Activated naive CD4-positive, alpha-beta T cell treated with anti-CD3 and anti-CD28 coated beads, Interleukin-2, amount 50 U/mL, for 24 hours (primary cell): Measurements from ENCODE around the gene CTNNA3.

Experiments used
- H3K27ac Mint-ChIP-seq: one replicate; pipeline ENCODE4 v1.8.0; 2021; ENCODE audit warnings: mild to moderate bottlenecking, mixed read lengths
- H3K27me3 Mint-ChIP-seq: one replicate; pipeline ENCODE4 v1.8.0; 2021; ENCODE audit warnings: mixed read lengths
- H3K36me3 Mint-ChIP-seq: one replicate; pipeline ENCODE4 v1.8.0; 2021; ENCODE audit warnings: mixed read lengths
- H3K4me1 Mint-ChIP-seq: one replicate; pipeline ENCODE4 v1.8.0; 2021; ENCODE audit warnings: mixed read lengths
- H3K4me3 Mint-ChIP-seq: one replicate; pipeline ENCODE4 v1.8.0; 2021; ENCODE audit warnings: mild to moderate bottlenecking, mixed read lengths
- H3K9me3 Mint-ChIP-seq: one replicate; pipeline ENCODE4 v1.8.0; 2021; ENCODE audit warnings: mixed read lengths

CTNNA3 gene

GRCh38 chr10:66772548-66773471 lies 923.2 kb downstream of the CTNNA3 start:
- H3K27ac Mint-ChIP-seq, result no peak overlapping the region
- H3K9me3 Mint-ChIP-seq, result no peaks in the 10 kb centered on the region
- H3K27me3 Mint-ChIP-seq, result peaks cover 1% of the 10 kb centered on the region
- no peaks in the 10 kb centered on the region for H3K36me3 Mint-ChIP-seq
- H3K4me3 Mint-ChIP-seq, result no peak overlapping the region
- no peaks in the 10 kb centered on the region for H3K4me1 Mint-ChIP-seq

GRCh38 chr10:66767707-66768106 lies 928.3 kb downstream of the CTNNA3 start:
- Mint-ChIP-seq H3K36me3 (no peaks in the 10 kb centered on the region), H3K27me3 (no peaks in the 10 kb centered on the region), H3K4me1 (no peaks in the 10 kb centered on the region), H3K9me3 (no peaks in the 10 kb centered on the region), H3K4me3 (no peak overlapping the region), H3K27ac (no peak overlapping the region)

GRCh38 chr10:66762218-66762729 lies 933.7 kb downstream of the CTNNA3 start:
- H3K9me3 Mint-ChIP-seq, result no peaks in the 10 kb centered on the region
- H3K4me1 Mint-ChIP-seq, result no peaks in the 10 kb centered on the region
- H3K27me3 Mint-ChIP-seq, result no peaks in the 10 kb centered on the region
- no peak overlapping the region for H3K27ac Mint-ChIP-seq
- H3K36me3 Mint-ChIP-seq, result no peaks in the 10 kb centered on the region
- H3K4me3 Mint-ChIP-seq, result no peak overlapping the region

GRCh38 chr10:66760941-66761340 lies 935.1 kb downstream of the CTNNA3 start:
- Mint-ChIP-seq H3K4me1 (no peaks in the 10 kb centered on the region), H3K36me3 (no peaks in the 10 kb centered on the region), H3K27ac (no peak overlapping the region), H3K9me3 (no peaks in the 10 kb centered on the region), H3K27me3 (no peaks in the 10 kb centered on the region), H3K4me3 (no peak overlapping the region)

- no peak overlapping the region for H3K27ac Mint-ChIP-seq
- H3K36me3 Mint-ChIP-seq, result no peaks in the 10 kb centered on the region
- H3K27me3 Mint-ChIP-seq, result no peaks in the 10 kb centered on the region
- no peaks in the 10 kb centered on the region for H3K4me1 Mint-ChIP-seq
- no peak overlapping the region for H3K4me3 Mint-ChIP-seq
- no peaks in the 10 kb centered on the region for H3K9me3 Mint-ChIP-seq
Measured at GRCh38 chr10:66755474-66755873, 940.5 kb downstream of the CTNNA3 start.

- Mint-ChIP-seq H3K9me3 (no peaks in the 10 kb centered on the region), H3K4me1 (no peaks in the 10 kb centered on the region), H3K27ac (no peak overlapping the region), H3K36me3 (no peaks in the 10 kb centered on the region), H3K4me3 (no peak overlapping the region), H3K27me3 (no peaks in the 10 kb centered on the region)
Measured at GRCh38 chr10:66752714-66753113, 943.3 kb downstream of the CTNNA3 start.

GRCh38 chr10:66748217-66748616 lies 947.8 kb downstream of the CTNNA3 start:
- Mint-ChIP-seq H3K4me3 (no peak overlapping the region), H3K4me1 (no peaks in the 10 kb centered on the region), H3K27ac (no peak overlapping the region), H3K9me3 (no peaks in the 10 kb centered on the region), H3K27me3 (no peaks in the 10 kb centered on the region), H3K36me3 (no peaks in the 10 kb centered on the region)

GRCh38 chr10:66747451-66747850 lies 948.5 kb downstream of the CTNNA3 start:
- H3K4me3 Mint-ChIP-seq, result no peak overlapping the region
- peaks cover 4% of the 10 kb centered on the region for H3K9me3 Mint-ChIP-seq
- no peaks in the 10 kb centered on the region for H3K27me3 Mint-ChIP-seq
- no peaks in the 10 kb centered on the region for H3K36me3 Mint-ChIP-seq
- H3K4me1 Mint-ChIP-seq, result no peaks in the 10 kb centered on the region
- H3K27ac Mint-ChIP-seq, result no peak overlapping the region

GRCh38 chr10:66746711-66747110 lies 949.3 kb downstream of the CTNNA3 start:
- no peak overlapping the region for H3K27ac Mint-ChIP-seq
- peaks cover 4% of the 10 kb centered on the region for H3K9me3 Mint-ChIP-seq
- no peaks in the 10 kb centered on the region for H3K4me1 Mint-ChIP-seq
- no peaks in the 10 kb centered on the region for H3K27me3 Mint-ChIP-seq
- H3K4me3 Mint-ChIP-seq, result no peak overlapping the region
- no peaks in the 10 kb centered on the region for H3K36me3 Mint-ChIP-seq

GRCh38 chr10:66746246-66746645 lies 949.7 kb downstream of the CTNNA3 start:
- Mint-ChIP-seq H3K9me3 (peaks cover 4% of the 10 kb centered on the region), H3K4me3 (no peak overlapping the region), H3K27ac (no peak overlapping the region), H3K36me3 (no peaks in the 10 kb centered on the region), H3K4me1 (no peaks in the 10 kb centered on the region), H3K27me3 (no peaks in the 10 kb centered on the region)

GRCh38 chr10:66744915-66745314 lies 951.1 kb downstream of the CTNNA3 start:
- H3K4me1 Mint-ChIP-seq, result no peaks in the 10 kb centered on the region
- H3K9me3 Mint-ChIP-seq, result peaks cover 4% of the 10 kb centered on the region
- no peak overlapping the region for H3K27ac Mint-ChIP-seq
- no peak overlapping the region for H3K4me3 Mint-ChIP-seq
- no peaks in the 10 kb centered on the region for H3K36me3 Mint-ChIP-seq
- no peaks in the 10 kb centered on the region for H3K27me3 Mint-ChIP-seq

GRCh38 chr10:66737241-66737640 lies 958.8 kb downstream of the CTNNA3 start:
- Mint-ChIP-seq H3K27ac (no peak overlapping the region), H3K4me1 (no peaks in the 10 kb centered on the region), H3K4me3 (no peak overlapping the region), H3K27me3 (no peaks in the 10 kb centered on the region), H3K9me3 (peaks cover 3% of the 10 kb centered on the region), H3K36me3 (no peaks in the 10 kb centered on the region)

- Mint-ChIP-seq H3K27ac (no peak overlapping the region), H3K4me1 (no peaks in the 10 kb centered on the region), H3K36me3 (no peaks in the 10 kb centered on the region), H3K9me3 (peaks cover 5% of the 10 kb centered on the region), H3K27me3 (peaks cover 2% of the 10 kb centered on the region), H3K4me3 (no peak overlapping the region)
Measured at GRCh38 chr10:66723608-66724400, 972.2 kb downstream of the CTNNA3 start.

GRCh38 chr10:66719483-66719882 lies 976.5 kb downstream of the CTNNA3 start:
- Mint-ChIP-seq H3K36me3 (no peaks in the 10 kb centered on the region), H3K9me3 (peaks cover 6% of the 10 kb centered on the region), H3K4me3 (no peak overlapping the region), H3K27ac (no peak overlapping the region), H3K27me3 (peaks cover 3% of the 10 kb centered on the region), H3K4me1 (no peaks in the 10 kb centered on the region)

GRCh38 chr10:66717231-66717981 lies 978.6 kb downstream of the CTNNA3 start:
- Mint-ChIP-seq H3K4me1 (no peaks in the 10 kb centered on the region), H3K36me3 (no peaks in the 10 kb centered on the region), H3K4me3 (no peak overlapping the region), H3K27me3 (peaks cover 3% of the 10 kb centered on the region), H3K9me3 (peaks cover 6% of the 10 kb centered on the region), H3K27ac (no peak overlapping the region)
